ENCODE measurements around the gene NMNAT2. TPM values are rescaled to one million over a fixed set of nuclear protein-coding genes. Genes with fewer than 3 reads are reported as not detected.

NMNAT2 gene
- total and polyA plus RNA-seq, 2 of the 8 experiments (the other 6 are each of a cell fraction or from before 2014, with no cell fraction given): 6.5 to 20.9 TPM

- no peaks in the 10 kb centered on the region for H4K20me1 ChIP-seq (replicated peaks in 1 of 2; ENCODE audit: control insufficient read depth in 1 of 2, insufficient read depth in 2 of 2, low read length in 2 of 2)
- H3K56ac ChIP-seq (replicated peaks; ENCODE audit: insufficient read length, low read depth, low read length): no peak overlapping the region
- ChIA-PET CTCF (ENCODE audit: partially characterized antibody) (interaction anchor here (1.4 kb wide), 1 partner anchor 197 kb away, joined by 3 read pairs; no protein-coding TSS in a partner anchor), POLR2A (ENCODE audit: partially characterized antibody) (no interaction called here)
- no peaks in the 10 kb centered on the region; the same call in 1 of the 2 replicates for H3K23me2 ChIP-seq (ENCODE audit: low read depth, low read length)
- H2BK5ac ChIP-seq (ENCODE audit: low read depth, low read length): no peak overlapping the region
- no peaks in the 10 kb centered on the region for H3K79me1 ChIP-seq (ENCODE audit: low read depth, low read length)
- no peak overlapping the region for H2AFZ ChIP-seq (ENCODE audit: low read length)
- H2BK12ac ChIP-seq (ENCODE audit: low read depth, low read length): no peak overlapping the region
- no peak overlapping the region for H4K8ac ChIP-seq (ENCODE audit: extremely low read depth, insufficient read depth, low read length)
- H2AK5ac ChIP-seq (ENCODE audit: low read depth, low read length): no peak overlapping the region
- no peak overlapping the region for H4K5ac ChIP-seq (ENCODE audit: insufficient read length, low read depth, low read length)
- no peaks in the 10 kb centered on the region for H3K9me3 ChIP-seq (ENCODE audit: insufficient read depth in 2 of 2, low read depth in 1 of 2, low read length in 1 of 2)
- H4K91ac ChIP-seq (replicated peaks; ENCODE audit: insufficient read length, low read length): no peak overlapping the region
- DNase-seq (ENCODE audit: low read depth in 1 of 2, low spot score in 2 of 2) (no peak), FAIRE-seq (no peak)
- no peak overlapping the region for H3K4me2 ChIP-seq (ENCODE audit: insufficient read depth in 1 of 2, low read depth in 2 of 2, low read length in 2 of 2)
- TF ChIP-seq POLR2A (IDR thresholded peaks at IDR 0.05; ENCODE audit: control extremely low read depth in 1 of 2, low read depth in 2 of 2, low read length in 2 of 2): no peak
- TF ChIP-seq YY1 (IDR thresholded peaks at IDR 0.05; ENCODE audit: low read depth, low read length): no peak
- TF ChIP-seq SP1 (IDR thresholded peaks at IDR 0.05; ENCODE audit: low read depth, low read length): no peak
- TF ChIP-seq TCF12 (IDR thresholded peaks at IDR 0.05; ENCODE audit: low read depth, low read length): no peak
- TF ChIP-seq SIX5 (IDR thresholded peaks at IDR 0.05; ENCODE audit: low read depth, low read length): no peak
- TF ChIP-seq NANOG (IDR thresholded peaks at IDR 0.05; ENCODE audit: insufficient read depth, low read depth, low read length, poor library complexity, severe bottlenecking): no peak
- no peak for TF ChIP-seq CBX5 (IDR thresholded peaks at IDR 0.05; ENCODE audit: low read depth, low read length)
- TF ChIP-seq KDM1A (IDR thresholded peaks at IDR 0.05; ENCODE audit: borderline replicate concordance, low read length): no peak
- TF ChIP-seq NRF1 (IDR thresholded peaks at IDR 0.05; ENCODE audit: low read depth, low read length): no peak
- TF ChIP-seq PHF8 (conservative IDR thresholded peaks at IDR 0.05; ENCODE audit: low read depth, low read length): no peak
- no peak for TF ChIP-seq CEBPB (IDR thresholded peaks at IDR 0.05; ENCODE audit: low read depth, low read length)
- no peak for TF ChIP-seq EP300 (IDR thresholded peaks at IDR 0.05; ENCODE audit: borderline replicate concordance in 1 of 2, low read depth in 2 of 2, low read length in 2 of 2)
- TF ChIP-seq JUND (IDR thresholded peaks at IDR 0.05; ENCODE audit: low read length): no peak
- no peak for TF ChIP-seq ZNF274 (IDR thresholded peaks at IDR 0.05; ENCODE audit: borderline replicate concordance, extremely low read depth, low read length)
- no peaks in the 10 kb centered on the region for H3K79me2 ChIP-seq (ENCODE audit: control insufficient read depth in 1 of 2, insufficient read depth in 2 of 2, low read length in 2 of 2)
- H3K27me3 ChIP-seq (replicated peaks in 1 of 4; ENCODE audit: control insufficient read depth in 3 of 4, extremely low read depth in 1 of 4, insufficient read depth in 3 of 4, low read length in 3 of 4): no peaks in the 10 kb centered on the region
- H2BK15ac ChIP-seq (ENCODE audit: low read length): no peak overlapping the region
- no peak overlapping the region for H3K18ac ChIP-seq (ENCODE audit: extremely low read depth, low read length)
- H3K14ac ChIP-seq (ENCODE audit: insufficient read length): no peak overlapping the region
- H2BK120ac ChIP-seq (replicated peaks; ENCODE audit: low read depth, low read length): no peak overlapping the region
- H3K27ac ChIP-seq (ENCODE audit: low read depth, low read length): no peak overlapping the region
- no peak overlapping the region for H3K4ac ChIP-seq (replicated peaks; ENCODE audit: insufficient read length, low read depth, low read length)
- 78% methylated on average over 4 of the region's 4 CpGs; no CpG with 5 or more reads in 1 of the 2 experiments for WGBS, 2 experiments (ENCODE audit: extremely low coverage in 1 of 2, insufficient coverage in 1 of 2, insufficient read length in 1 of 2, insufficient replicate concordance in 2 of 2, low coverage in 1 of 2, low lambda C conversion rate in 2 of 2, missing lambda C conversion rate in 1 of 2)
- no peak overlapping the region for H3K23ac ChIP-seq (ENCODE audit: insufficient read length)
- H2BK20ac ChIP-seq (ENCODE audit: low read length): no peak overlapping the region
- no peak overlapping the region for H3K9ac ChIP-seq (replicated peaks in 1 of 4; ENCODE audit: extremely low read depth in 1 of 4, low read depth in 3 of 4, low read length in 3 of 4)
- H3K4me3 ChIP-seq (ENCODE audit: extremely low read depth in 1 of 4, insufficient read depth in 2 of 4, low read depth in 3 of 4, low read length in 4 of 4): no peak overlapping the region
- peaks cover 0 to 2% (median 0%) of the 10 kb centered on the region in 4 experiments; a peak in 2 of 7 replicates for H3K4me1 ChIP-seq (replicated peaks in 1 of 4; ENCODE audit: control insufficient read depth in 3 of 4, insufficient read depth in 4 of 4, low read length in 3 of 4)
- H3K36me3 ChIP-seq (ENCODE audit: control insufficient read depth in 2 of 4, insufficient read depth in 4 of 4, low read length in 3 of 4): no peaks in the 10 kb centered on the region
Measured at GRCh38 chr1:183365093-183365492, 53.1 kb downstream of the NMNAT2 start.
